H9 (cell line): ENCODE data around the gene ULK4. TPM values are rescaled to one million over a fixed set of nuclear protein-coding genes. Genes with fewer than 3 reads are reported as not detected.
A peak's percentile ranks its signal among the peaks of the same experiment; 100 is the strongest.

Source experiments
- DNase-seq: peaks from one replicate; pipeline ENCODE4 v3.0.0-alpha.2; 2017
- H2AFZ ChIP-seq: one replicate; pipeline ENCODE4 v1.6.1; 2013; ENCODE audit warnings: mild to moderate bottlenecking, low read length, control low read depth, moderate library complexity
- H2AK5ac ChIP-seq: 2 replicates; pipeline ENCODE4 v1.6.1; 2013; ENCODE audit warnings: low read length, control low read depth, mixed read lengths; ENCODE audit not compliant: insufficient read length
- H2BK120ac ChIP-seq: one replicate; pipeline ENCODE4 v1.6.1; 2013; ENCODE audit warnings: low read depth, mild to moderate bottlenecking, low read length, control low read depth, inconsistent platforms; ENCODE audit not compliant: poor library complexity, severe bottlenecking
- H2BK12ac ChIP-seq: 2 replicates; pipeline ENCODE4 v1.6.1; 2013; ENCODE audit warnings: low read length, control low read depth, mixed read lengths, low read depth; ENCODE audit not compliant: insufficient read length
- H2BK15ac ChIP-seq: 2 replicates; pipeline ENCODE4 v1.6.1; 2013; ENCODE audit warnings: low read depth, low read length, control low read depth
- H2BK20ac ChIP-seq: one replicate; pipeline ENCODE4 v1.6.1; 2013; ENCODE audit warnings: low read depth, mild to moderate bottlenecking, low read length, control low read depth, inconsistent platforms; ENCODE audit not compliant: poor library complexity, severe bottlenecking
- H2BK5ac ChIP-seq: 2 replicates; pipeline ENCODE4 v1.6.1; 2013; ENCODE audit warnings: low read length, control low read depth, mixed read lengths; ENCODE audit not compliant: insufficient read length
- H3K14ac ChIP-seq: 2 replicates; pipeline ENCODE4 v1.6.1; 2013; ENCODE audit warnings: low read length, control low read depth; ENCODE audit not compliant: insufficient read depth
- H3K18ac ChIP-seq: 2 replicates; pipeline ENCODE4 v1.6.1; 2013; ENCODE audit warnings: low read depth, mild to moderate bottlenecking, mixed read lengths, low read length, control low read depth; ENCODE audit not compliant: insufficient read length
- H3K23ac ChIP-seq: 2 replicates; pipeline ENCODE4 v1.6.1; 2013; ENCODE audit warnings: low read length, control low read depth, mixed read lengths, low read depth; ENCODE audit not compliant: insufficient read length
- H3K23me2 ChIP-seq: 2 replicates; pipeline ENCODE4 v1.6.1; 2013; ENCODE audit warnings: low read depth, mild to moderate bottlenecking, mixed read lengths, low read length, control low read depth; ENCODE audit not compliant: insufficient read length, poor library complexity, severe bottlenecking
- H3K27ac ChIP-seq: 2 replicates; pipeline ENCODE4 v1.5.1; 2013; ENCODE audit warnings: low read length, control low read depth, mixed read lengths, low read depth; ENCODE audit not compliant: insufficient read length
- H3K27me3 ChIP-seq: 2 replicates; pipeline ENCODE4 v1.6.1; 2013; ENCODE audit warnings: low read length, control low read depth, inconsistent platforms; ENCODE audit not compliant: insufficient read depth
- H3K4ac ChIP-seq: 2 replicates; pipeline ENCODE4 v1.6.1; 2013; ENCODE audit warnings: low read depth, mild to moderate bottlenecking, control low read depth, inconsistent platforms, low read length, moderate library complexity
- H3K4me1 ChIP-seq: 2 replicates; pipeline ENCODE4 v1.6.1; 2013; ENCODE audit warnings: low read length, control low read depth, inconsistent platforms; ENCODE audit not compliant: insufficient read depth
- H3K4me2 ChIP-seq: 2 replicates; pipeline ENCODE4 v1.6.1; 2013; ENCODE audit warnings: low read length, control low read depth, mixed read lengths; ENCODE audit not compliant: insufficient read length, insufficient read depth
- H3K56ac ChIP-seq: 2 replicates; pipeline ENCODE4 v1.6.1; 2013; ENCODE audit warnings: low read depth, mild to moderate bottlenecking, mixed read lengths, low read length, control low read depth; ENCODE audit not compliant: insufficient read length
- H3K79me1 ChIP-seq: 2 replicates; pipeline ENCODE4 v1.6.1; 2013; ENCODE audit warnings: low read depth, mild to moderate bottlenecking, moderate library complexity, low read length, control low read depth, inconsistent platforms; ENCODE audit not compliant: insufficient read depth, poor library complexity, severe bottlenecking
- H3K79me2 ChIP-seq: 2 replicates; pipeline ENCODE4 v1.6.1; 2013; ENCODE audit warnings: low read length, control low read depth, inconsistent platforms; ENCODE audit not compliant: insufficient read depth
- H3K9ac ChIP-seq: 2 replicates; pipeline ENCODE4 v1.6.1; 2013; ENCODE audit warnings: low read length, control low read depth, mixed read lengths; ENCODE audit not compliant: insufficient read length; ENCODE audit errors: extremely low read depth
- H3K9me3 ChIP-seq: one replicate; pipeline ENCODE4 v1.6.1; 2013; ENCODE audit warnings: low read depth, low read length, inconsistent platforms; ENCODE audit not compliant: control insufficient read depth
- H3T11ph ChIP-seq: one replicate; pipeline ENCODE4 v1.6.1; 2013; ENCODE audit warnings: mild to moderate bottlenecking, low read length, control low read depth, inconsistent platforms
- H4K20me1 ChIP-seq: one replicate; pipeline ENCODE4 v1.6.1; 2013; ENCODE audit not compliant: control insufficient read depth, insufficient read length, insufficient read depth
- H4K5ac ChIP-seq: 2 replicates; pipeline ENCODE4 v1.6.1; 2013; ENCODE audit warnings: low read depth, mild to moderate bottlenecking, mixed read lengths, low read length, control low read depth; ENCODE audit not compliant: insufficient read length
- H4K8ac ChIP-seq: replicated peaks from 2 replicates; pipeline ENCODE4 v1.6.1; 2013; ENCODE audit warnings: low read length, control low read depth, mixed read lengths, low read depth; ENCODE audit not compliant: insufficient read length
- H4K91ac ChIP-seq: 2 replicates; pipeline ENCODE4 v1.6.1; 2013; ENCODE audit warnings: low read depth, mild to moderate bottlenecking, moderate library complexity, mixed read lengths, low read length, control low read depth; ENCODE audit not compliant: insufficient read length
- H3K27ac Mint-ChIP-seq, 3 experiments: 2 replicates in 2 of 3; 3 replicates in 1 of 3; pipeline ENCODE4 v1.8.0; 2020 to 2021; ENCODE audit warnings: mixed read lengths in 3 of 3, mild to moderate bottlenecking in 1 of 3, moderate library complexity in 1 of 3
- H3K27me3 Mint-ChIP-seq: 2 replicates; pipeline ENCODE4 v1.8.0; 2021; ENCODE audit warnings: low read depth, mild to moderate bottlenecking, moderate library complexity, mixed read lengths
- H3K36me3 Mint-ChIP-seq, 3 experiments: 2 replicates in 2 of 3; 3 replicates in 1 of 3; pipeline ENCODE4 v1.8.0; 2020 to 2021; ENCODE audit warnings: low read depth in 3 of 3, mixed read lengths in 3 of 3; ENCODE audit not compliant: insufficient read depth in 1 of 3
- H3K4me1 Mint-ChIP-seq, 2 experiments: 2 replicates each; pipeline ENCODE4 v1.8.0; 2020; ENCODE audit warnings: mixed read lengths in 2 of 2
- H3K4me3 Mint-ChIP-seq, 2 experiments: 2 replicates in 1 of 2; 3 replicates in 1 of 2; pipeline ENCODE4 v1.8.0; 2020 to 2021; ENCODE audit warnings: mild to moderate bottlenecking in 2 of 2, mixed read lengths in 2 of 2, moderate library complexity in 1 of 2
- H3K9me3 Mint-ChIP-seq, 2 experiments: 2 replicates in 1 of 2; 3 replicates in 1 of 2; pipeline ENCODE4 v1.8.0; 2020; ENCODE audit warnings: mild to moderate bottlenecking in 2 of 2, mixed read lengths in 2 of 2, moderate library complexity in 1 of 2
- WGBS: extraction: QIAGEN DNeasy Blood & Tissue Kit; methylation state at CpG from one replicate; pipeline ENCODE4 v1.1.7; 2013; ENCODE audit warnings: missing lambda C conversion rate, low lambda C conversion rate, mixed read lengths; ENCODE audit not compliant: insufficient read length; ENCODE audit errors: extremely low coverage; 5-methylcytosine and 5-hydroxymethylcytosine counted together
- total RNA-seq: library from RNA; stranded (reverse); gene quantifications from 2 replicates; pipeline ENCODE4 v1.2.1, GENCODE V29; 2021
- TF ChIP-seq, protein P1 (sequence below): fragments of 200-600 bp; sonication (generic); conservative IDR thresholded peaks from 3 replicates; pipeline ENCODE4 v1.8.0; 2021; ENCODE audit warnings: antibody characterized with exemption, mild to moderate bottlenecking

Gene ULK4
- total RNA-seq, 1 experiment from 2014 or later = 12.9 TPM

- no peak overlapping the region for H2AK5ac ChIP-seq
- H2AFZ ChIP-seq = no peak overlapping the region
- no CpG with 5 or more reads among the region's 40 CpGs for WGBS
- H3K79me1 ChIP-seq = no peaks in the 10 kb centered on the region
- H3K23ac ChIP-seq = no peak overlapping the region
- H3K56ac ChIP-seq = no peak overlapping the region
- H3K4me1 ChIP-seq = peaks cover 5% of the 10 kb centered on the region; the same call in 1 of the 2 replicates
- Mint-ChIP-seq H3K36me3 (peaks cover 3 to 9% (median 7%) of the 10 kb centered on the region in 3 experiments; a peak in 5 of 7 replicates), H3K27me3 (no peaks in the 10 kb centered on the region; the same call in 1 of the 2 replicates), H3K4me1 (peaks cover 36 to 46% of the 10 kb centered on the region in 2 experiments), H3K27ac (peak overlapping the region; percentile 65 to 86 (median 77); a peak in 6 of 7 replicates), H3K9me3 (no peaks in the 10 kb centered on the region), H3K4me3 (peak overlapping the region; percentile 78 to 93)
- H3K4ac ChIP-seq = no peak overlapping the region
- no peak overlapping the region for H2BK15ac ChIP-seq
- no peak overlapping the region for H3K27ac ChIP-seq
- no peak overlapping the region for H3T11ph ChIP-seq
- peak; percentile 63 for DNase-seq
- no peak overlapping the region; the same call in 1 of the 2 replicates for H3K14ac ChIP-seq
- H2BK12ac ChIP-seq = no peak overlapping the region
- H4K5ac ChIP-seq = no peak overlapping the region
- H4K91ac ChIP-seq = no peak overlapping the region
- peaks cover 37% of the 10 kb centered on the region; the same call in 1 of the 2 replicates for H3K79me2 ChIP-seq
- H3K23me2 ChIP-seq = peaks cover 22% of the 10 kb centered on the region
- peak overlapping the region; percentile 71 for H3K9ac ChIP-seq
- TF ChIP-seq, protein P1, sequence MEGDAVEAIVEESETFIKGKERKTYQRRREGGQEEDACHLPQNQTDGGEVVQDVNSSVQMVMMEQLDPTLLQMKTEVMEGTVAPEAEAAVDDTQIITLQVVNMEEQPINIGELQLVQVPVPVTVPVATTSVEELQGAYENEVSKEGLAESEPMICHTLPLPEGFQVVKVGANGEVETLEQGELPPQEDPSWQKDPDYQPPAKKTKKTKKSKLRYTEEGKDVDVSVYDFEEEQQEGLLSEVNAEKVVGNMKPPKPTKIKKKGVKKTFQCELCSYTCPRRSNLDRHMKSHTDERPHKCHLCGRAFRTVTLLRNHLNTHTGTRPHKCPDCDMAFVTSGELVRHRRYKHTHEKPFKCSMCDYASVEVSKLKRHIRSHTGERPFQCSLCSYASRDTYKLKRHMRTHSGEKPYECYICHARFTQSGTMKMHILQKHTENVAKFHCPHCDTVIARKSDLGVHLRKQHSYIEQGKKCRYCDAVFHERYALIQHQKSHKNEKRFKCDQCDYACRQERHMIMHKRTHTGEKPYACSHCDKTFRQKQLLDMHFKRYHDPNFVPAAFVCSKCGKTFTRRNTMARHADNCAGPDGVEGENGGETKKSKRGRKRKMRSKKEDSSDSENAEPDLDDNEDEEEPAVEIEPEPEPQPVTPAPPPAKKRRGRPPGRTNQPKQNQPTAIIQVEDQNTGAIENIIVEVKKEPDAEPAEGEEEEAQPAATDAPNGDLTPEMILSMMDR = no peak
- no peak overlapping the region for H2BK5ac ChIP-seq
- H2BK20ac ChIP-seq = no peak overlapping the region
- no peak overlapping the region for H3K18ac ChIP-seq
- H3K9me3 ChIP-seq = no peaks in the 10 kb centered on the region
- no peaks in the 10 kb centered on the region for H4K20me1 ChIP-seq
- H2BK120ac ChIP-seq = no peak overlapping the region
- no peak overlapping the region for H4K8ac ChIP-seq
- no peaks in the 10 kb centered on the region for H3K27me3 ChIP-seq
- peak overlapping the region; percentile 88 for H3K4me2 ChIP-seq
Measured at GRCh38 chr3:41199866-41200668, 761.8 kb downstream of the ULK4 start.
